Ovary (tissue), 3 donors: ENCODE data around the gene PDE5A.

ENCODE experiments used
- EP300 ChIP-seq: sonication (generic); formaldehyde crosslinking; IDR thresholded peaks from one replicate; pipeline ENCODE4 v1.6.1; 2017; ENCODE audit warnings: antibody characterized with exemption
- POLR2A ChIP-seq: fragments of 450-650 bp; IDR thresholded peaks from one replicate; pipeline ENCODE4 v1.6.1; 2017; ENCODE audit warnings: antibody characterized with exemption, mild to moderate bottlenecking, moderate library complexity
- TF ChIP-seq, protein P1 (sequence below), 3 donors: fragments of 450-650 bp in 2 of 3; fragments of 200-600 bp in 1 of 3; IDR thresholded peaks; one replicate each; pipeline versions ENCODE4 v1.5.1 to v1.8.0; 2016 to 2022; ENCODE audit warnings: antibody characterized with exemption in 3 of 3, mild to moderate bottlenecking in 1 of 3
- donor health status: DM: no; HTN: no; CAD: no.

DNA sequence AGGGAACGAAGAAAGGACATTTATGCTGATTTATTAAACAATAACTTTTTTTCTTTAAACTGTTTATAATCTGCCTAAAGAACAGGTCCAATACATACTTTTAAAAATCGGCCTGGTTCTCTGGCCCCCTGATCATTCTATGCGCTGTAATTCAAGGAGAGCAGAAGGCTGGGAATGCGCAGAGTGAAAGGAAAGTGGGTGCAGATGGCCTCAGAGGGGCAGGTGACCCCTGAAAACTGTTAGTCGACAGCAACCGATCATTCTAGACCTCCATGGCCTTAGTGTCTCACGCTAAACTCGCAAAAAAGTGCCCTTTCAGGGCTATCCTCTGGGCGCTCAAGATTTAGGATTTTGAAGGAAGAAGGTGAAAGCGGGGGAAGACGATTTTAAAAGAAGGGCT is 2.2 kb downstream of the PDE5A start:
- TF ChIP-seq POLR2A (no peak), EP300 (no peak)
- TF ChIP-seq, protein P1, sequence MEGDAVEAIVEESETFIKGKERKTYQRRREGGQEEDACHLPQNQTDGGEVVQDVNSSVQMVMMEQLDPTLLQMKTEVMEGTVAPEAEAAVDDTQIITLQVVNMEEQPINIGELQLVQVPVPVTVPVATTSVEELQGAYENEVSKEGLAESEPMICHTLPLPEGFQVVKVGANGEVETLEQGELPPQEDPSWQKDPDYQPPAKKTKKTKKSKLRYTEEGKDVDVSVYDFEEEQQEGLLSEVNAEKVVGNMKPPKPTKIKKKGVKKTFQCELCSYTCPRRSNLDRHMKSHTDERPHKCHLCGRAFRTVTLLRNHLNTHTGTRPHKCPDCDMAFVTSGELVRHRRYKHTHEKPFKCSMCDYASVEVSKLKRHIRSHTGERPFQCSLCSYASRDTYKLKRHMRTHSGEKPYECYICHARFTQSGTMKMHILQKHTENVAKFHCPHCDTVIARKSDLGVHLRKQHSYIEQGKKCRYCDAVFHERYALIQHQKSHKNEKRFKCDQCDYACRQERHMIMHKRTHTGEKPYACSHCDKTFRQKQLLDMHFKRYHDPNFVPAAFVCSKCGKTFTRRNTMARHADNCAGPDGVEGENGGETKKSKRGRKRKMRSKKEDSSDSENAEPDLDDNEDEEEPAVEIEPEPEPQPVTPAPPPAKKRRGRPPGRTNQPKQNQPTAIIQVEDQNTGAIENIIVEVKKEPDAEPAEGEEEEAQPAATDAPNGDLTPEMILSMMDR (IDR thresholded peaks at IDR 0.05) = no peak
